Urinary bladder (tissue), 4 donors: ENCODE results near the gene VPS41. TPM values are rescaled to one million over a fixed set of nuclear protein-coding genes. Genes with fewer than 3 reads are reported as not detected.
A peak's percentile ranks its signal among the peaks of the same experiment; 100 is the strongest.

Source experiments
- DNase-seq: peaks from one replicate; pipeline ENCODE4 v3.0.0-alpha.2; 2015; ENCODE audit errors: extremely low spot score
- H3K27ac ChIP-seq: one replicate; pipeline ENCODE4 v1.5.1; 2013; ENCODE audit warnings: low read depth, mild to moderate bottlenecking, moderate library complexity
- H3K36me3 ChIP-seq: one replicate; pipeline ENCODE4 v1.6.1; 2013; ENCODE audit warnings: mild to moderate bottlenecking, moderate library complexity; ENCODE audit not compliant: insufficient read depth
- H3K4me1 ChIP-seq: one replicate; pipeline ENCODE4 v1.6.1; 2013; ENCODE audit warnings: mild to moderate bottlenecking, moderate library complexity; ENCODE audit not compliant: insufficient read depth
- H3K4me3 ChIP-seq: one replicate; pipeline ENCODE4 v1.5.1; 2013; ENCODE audit warnings: low read depth, low read length
- WGBS: extraction: QIAGEN DNeasy Blood & Tissue Kit; methylation state at CpG from one replicate; pipeline ENCODE4 v1.1.7; 2013; 5-methylcytosine and 5-hydroxymethylcytosine counted together
- polyA plus RNA-seq: library from polyadenylated mRNA; stranded (reverse); fragments of 200-250 nt; gene quantifications from one replicate; pipeline ENCODE4 v1.2.3, GENCODE V29; 2013
- total RNA-seq: library from RNA; depleted of rRNA; stranded (reverse); fragments of >200 nt; gene quantifications from one replicate; pipeline ENCODE4 v1.2.3, GENCODE V29; 2014
- donor health status: healthy with polysubstance abuse.
- donor health status: healthy.

Gene VPS41
- total and polyA plus RNA-seq, 2 donors: 20.3 to 74.2 TPM

- no peaks in the 10 kb centered on the region for H3K4me1 ChIP-seq
- WGBS: 92% methylated on average over 5 of the region's 5 CpGs
Observed at GRCh38 chr7:38889872-38890432, 19.0 kb downstream of the VPS41 start.

GRCh38 chr7:38889079-38889478 is 19.9 kb downstream of the VPS41 start:
- 100% methylated on average over 1 of the region's 1 CpG for WGBS
- no peak overlapping the region for H3K27ac ChIP-seq
- H3K36me3 ChIP-seq: no peaks in the 10 kb centered on the region
- H3K4me1 ChIP-seq: no peaks in the 10 kb centered on the region
- H3K4me3 ChIP-seq: no peak overlapping the region
- no peak for DNase-seq

More at GRCh38 chr7:38889872-38890432, 19.0 kb downstream of the VPS41 start:
- Histone ChIP-seq H3K36me3 (no peaks in the 10 kb centered on the region), H3K27ac (no peak overlapping the region), H3K4me3 (no peak overlapping the region)
- no peak for DNase-seq

- 93% methylated on average over 10 of the region's 10 CpGs for WGBS
- no peaks in the 10 kb centered on the region for H3K36me3 ChIP-seq
- H3K4me3 ChIP-seq: no peak overlapping the region
- DNase-seq: no peak
- no peak overlapping the region for H3K27ac ChIP-seq
- H3K4me1 ChIP-seq: no peaks in the 10 kb centered on the region
Observed at GRCh38 chr7:38886265-38886664, 22.7 kb downstream of the VPS41 start.

- 99% methylated on average over 1 of the region's 1 CpG for WGBS
Observed at GRCh38 chr7:38883706-38884105, 25.3 kb downstream of the VPS41 start.

GRCh38 chr7:38881947-38882684 is 26.9 kb downstream of the VPS41 start:
- Histone ChIP-seq H3K27ac (no peak overlapping the region), H3K36me3 (no peaks in the 10 kb centered on the region), H3K4me3 (no peak overlapping the region), H3K4me1 (no peaks in the 10 kb centered on the region)
- no peak for DNase-seq
- WGBS: 51% methylated on average over 2 of the region's 2 CpGs

More at GRCh38 chr7:38883706-38884105, 25.3 kb downstream of the VPS41 start:
- Histone ChIP-seq H3K4me3 (no peak overlapping the region), H3K36me3 (no peaks in the 10 kb centered on the region), H3K4me1 (no peaks in the 10 kb centered on the region), H3K27ac (no peak overlapping the region)
- DNase-seq: no peak

GRCh38 chr7:38881015-38881414 is 28.0 kb downstream of the VPS41 start:
- 97% methylated on average over 3 of the region's 3 CpGs for WGBS
- no peak overlapping the region for H3K4me3 ChIP-seq
- no peak for DNase-seq
- H3K27ac ChIP-seq: no peak overlapping the region
- H3K4me1 ChIP-seq: no peaks in the 10 kb centered on the region
- H3K36me3 ChIP-seq: no peaks in the 10 kb centered on the region

- Histone ChIP-seq H3K4me3 (no peak overlapping the region), H3K36me3 (no peaks in the 10 kb centered on the region), H3K27ac (no peak overlapping the region), H3K4me1 (no peaks in the 10 kb centered on the region)
- DNase-seq: no peak
- 60% methylated on average over 3 of the region's 3 CpGs for WGBS
Observed at GRCh38 chr7:38880454-38880853, 28.5 kb downstream of the VPS41 start.

- Histone ChIP-seq H3K36me3 (no peaks in the 10 kb centered on the region), H3K4me1 (no peaks in the 10 kb centered on the region), H3K4me3 (no peak overlapping the region), H3K27ac (no peak overlapping the region)
- DNase-seq: no peak
- 96% methylated on average over 1 of the region's 1 CpG for WGBS
Observed at GRCh38 chr7:38880035-38880434, 29.0 kb downstream of the VPS41 start.

GRCh38 chr7:38878694-38879457 is 30.1 kb downstream of the VPS41 start:
- DNase-seq: no peak
- no peak overlapping the region for H3K4me3 ChIP-seq
- WGBS: 86% methylated on average over 8 of the region's 8 CpGs
- H3K4me1 ChIP-seq: no peaks in the 10 kb centered on the region
- no peaks in the 10 kb centered on the region for H3K36me3 ChIP-seq
- H3K27ac ChIP-seq: no peak overlapping the region

- WGBS: 90% methylated on average over 4 of the region's 4 CpGs
Observed at GRCh38 chr7:38873433-38873832, 35.6 kb downstream of the VPS41 start.

GRCh38 chr7:38872202-38872601 is 36.8 kb downstream of the VPS41 start:
- no peak overlapping the region for H3K27ac ChIP-seq
- WGBS: 93% methylated on average over 5 of the region's 5 CpGs
- no peak overlapping the region for H3K4me3 ChIP-seq
- no peaks in the 10 kb centered on the region for H3K4me1 ChIP-seq
- DNase-seq: no peak
- H3K36me3 ChIP-seq: peaks cover 10% of the 10 kb centered on the region

More at GRCh38 chr7:38873433-38873832, 35.6 kb downstream of the VPS41 start:
- H3K4me1 ChIP-seq: no peaks in the 10 kb centered on the region
- peaks cover 5% of the 10 kb centered on the region for H3K36me3 ChIP-seq
- H3K27ac ChIP-seq: no peak overlapping the region
- H3K4me3 ChIP-seq: no peak overlapping the region
- no peak for DNase-seq

- Histone ChIP-seq H3K4me3 (no peak overlapping the region), H3K4me1 (no peaks in the 10 kb centered on the region), H3K36me3 (peaks cover 10% of the 10 kb centered on the region), H3K27ac (no peak overlapping the region)
- 66% methylated on average over 3 of the region's 3 CpGs for whole genome bisulfite sequencing
- DNase-seq: no peak
Observed at GRCh38 chr7:38870147-38870546, 38.8 kb downstream of the VPS41 start.

GRCh38 chr7:38863601-38864291 is 45.2 kb downstream of the VPS41 start:
- Histone ChIP-seq H3K4me1 (no peaks in the 10 kb centered on the region), H3K4me3 (no peak overlapping the region), H3K27ac (no peak overlapping the region), H3K36me3 (peaks cover 7% of the 10 kb centered on the region)
- DNase-seq: peak; percentile 35
- 84% methylated on average over 7 of the region's 7 CpGs for WGBS
